OCI-LY1 (cell line): Measurements from ENCODE around the gene PLA2G4B.

Experiments used
- H2AFZ ChIP-seq: fragments of 200-600 bp; sonication (generic), shearing (Covaris generic); 2 replicates; pipeline ENCODE4 v1.6.0; 2014; ENCODE audit warnings: antibody characterized with exemption, mild to moderate bottlenecking, low read length
- H3F3A ChIP-seq: fragments of 200-600 bp; sonication (generic), shearing (Covaris generic); 2 replicates; pipeline ENCODE4 v1.6.0; 2014; ENCODE audit warnings: mild to moderate bottlenecking, antibody characterized with exemption, low read length, moderate library complexity; ENCODE audit not compliant: insufficient read depth
- H3K27ac ChIP-seq: fragments of 200-600 bp; sonication (generic); 2 replicates; pipeline ENCODE4 v1.5.1; 2014; ENCODE audit warnings: low read length, mixed run types, mild to moderate bottlenecking, low read depth; ENCODE audit not compliant: poor library complexity, severe bottlenecking
- H3K27me3 ChIP-seq: fragments of 200-600 bp; sonication (generic); 2 replicates; pipeline ENCODE4 v1.6.0; 2014; ENCODE audit warnings: antibody characterized with exemption, mild to moderate bottlenecking, low read length, moderate library complexity; ENCODE audit not compliant: insufficient read depth
- H3K36me3 ChIP-seq: fragments of 200-600 bp; sonication (generic); 2 replicates; pipeline ENCODE4 v1.6.1; 2014; ENCODE audit warnings: mild to moderate bottlenecking, antibody characterized with exemption, low read length, moderate library complexity, mixed read lengths; ENCODE audit not compliant: insufficient read depth
- H3K4me1 ChIP-seq: fragments of 200-600 bp; sonication (generic); 2 replicates; pipeline ENCODE4 v1.5.1; 2014; ENCODE audit warnings: mild to moderate bottlenecking, low read length, moderate library complexity; ENCODE audit not compliant: insufficient read depth, severe bottlenecking
- H3K4me2 ChIP-seq: fragments of 200-600 bp; sonication (generic), shearing (Covaris generic); 2 replicates; pipeline ENCODE4 v1.6.1; 2014; ENCODE audit warnings: low read length
- H3K4me3 ChIP-seq: fragments of 200-600 bp; sonication (generic); 2 replicates; pipeline ENCODE4 v1.5.1; 2014; ENCODE audit warnings: low read length, low read depth, mild to moderate bottlenecking, mixed read lengths; ENCODE audit not compliant: poor library complexity, severe bottlenecking
- H3K79me2 ChIP-seq: fragments of 200-600 bp; shearing (Covaris generic); 2 replicates; pipeline ENCODE4 v1.6.1; 2016; ENCODE audit warnings: mixed run types, low read length, mixed read lengths; ENCODE audit not compliant: insufficient read depth
- H3K9ac ChIP-seq: fragments of 200-600 bp; sonication (generic), shearing (Covaris generic); 2 replicates; pipeline ENCODE4 v1.6.1; 2014; ENCODE audit warnings: mild to moderate bottlenecking, low read length, mixed read lengths
- H3K9me2 ChIP-seq: fragments of 200-600 bp; sonication (generic), shearing (Covaris generic); 2 replicates; pipeline ENCODE4 v1.6.1; 2014; ENCODE audit warnings: low read depth, mild to moderate bottlenecking, low read length, mixed read lengths
- H3K9me3 ChIP-seq: fragments of 200-600 bp; shearing (Covaris generic); 2 replicates; pipeline ENCODE4 v1.6.1; 2014; ENCODE audit warnings: low read length, mixed read lengths
- H4K20me1 ChIP-seq: fragments of 200-600 bp; sonication (generic), shearing (Covaris generic); 2 replicates; pipeline ENCODE4 v1.6.0; 2016; ENCODE audit warnings: mild to moderate bottlenecking, low read length; ENCODE audit not compliant: insufficient read depth
- EZH2 ChIP-seq: fragments of 200-600 bp; sonication (generic), shearing (Covaris generic); IDR thresholded peaks from 2 replicates; pipeline ENCODE4 v1.8.0; 2017; ENCODE audit warnings: borderline replicate concordance, mixed run types, mild to moderate bottlenecking, antibody characterized with exemption, low read length, moderate library complexity, mixed read lengths
- TF ChIP-seq, protein P1 (sequence below): fragments of 200-600 bp; sonication (generic), shearing (Covaris generic); IDR thresholded peaks from 2 replicates; pipeline ENCODE4 v1.5.1; 2017; ENCODE audit warnings: mild to moderate bottlenecking, antibody characterized with exemption, low read length, moderate library complexity, mixed read lengths

Gene PLA2G4B

DNA sequence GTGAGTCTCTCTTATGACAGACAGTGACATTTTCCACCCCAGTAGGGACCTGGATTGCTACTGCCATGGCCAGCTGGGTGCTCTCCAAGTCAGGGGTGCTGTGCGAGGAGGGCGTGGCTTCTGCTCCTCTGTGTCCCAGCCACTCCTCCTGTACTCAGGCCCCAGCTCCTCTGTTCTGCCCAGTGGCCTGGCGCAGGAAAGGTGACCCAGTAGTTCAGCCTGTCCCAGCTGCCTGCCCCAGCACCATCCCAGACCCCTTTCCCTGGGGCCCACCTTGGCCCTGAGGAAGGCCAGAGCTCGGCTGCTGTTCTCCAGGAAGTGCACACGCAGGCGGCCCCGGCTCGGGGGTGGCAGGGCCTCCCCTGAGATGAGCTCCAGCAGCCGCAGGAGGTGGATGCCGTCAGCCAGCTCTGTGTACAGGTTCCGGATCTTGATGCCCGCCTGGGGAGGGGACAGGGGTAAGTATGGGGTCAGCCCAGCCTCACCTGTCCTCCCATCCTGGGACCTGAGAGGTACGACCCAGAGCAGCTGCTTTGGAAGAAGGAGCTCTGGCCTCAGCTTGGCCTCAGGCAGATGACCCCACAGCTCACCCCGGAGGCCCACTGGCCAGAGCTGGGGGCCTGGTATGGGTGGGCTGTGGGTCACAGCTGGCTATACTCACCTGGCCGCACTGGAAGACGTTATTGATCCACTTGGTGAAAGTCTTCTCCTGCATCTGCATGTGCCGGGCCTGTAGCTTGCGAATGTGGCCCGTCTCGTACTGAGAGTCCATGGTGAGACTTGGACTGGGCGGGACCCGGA, 54.2 kb downstream of the PLA2G4B start:
- Histone ChIP-seq H3K27ac (no peak overlapping the region), H3F3A (no peaks in the 10 kb centered on the region), H3K4me1 (peaks cover 6% of the 10 kb centered on the region), H3K27me3 (0 out of 2 replicates have a peak, but pooled peaks cover 13% of the 10 kb centered on the region), H4K20me1 (no peaks in the 10 kb centered on the region), H3K4me2 (no peak overlapping the region), H3K9ac (no peak overlapping the region), H3K36me3 (no peaks in the 10 kb centered on the region), H3K79me2 (no peaks in the 10 kb centered on the region), H3K4me3 (no peak overlapping the region), H2AFZ (no peak overlapping the region), H3K9me2 (no peaks in the 10 kb centered on the region), H3K9me3 (no peaks in the 10 kb centered on the region)
- TF ChIP-seq EZH2 = no peak
- TF ChIP-seq, protein P1, sequence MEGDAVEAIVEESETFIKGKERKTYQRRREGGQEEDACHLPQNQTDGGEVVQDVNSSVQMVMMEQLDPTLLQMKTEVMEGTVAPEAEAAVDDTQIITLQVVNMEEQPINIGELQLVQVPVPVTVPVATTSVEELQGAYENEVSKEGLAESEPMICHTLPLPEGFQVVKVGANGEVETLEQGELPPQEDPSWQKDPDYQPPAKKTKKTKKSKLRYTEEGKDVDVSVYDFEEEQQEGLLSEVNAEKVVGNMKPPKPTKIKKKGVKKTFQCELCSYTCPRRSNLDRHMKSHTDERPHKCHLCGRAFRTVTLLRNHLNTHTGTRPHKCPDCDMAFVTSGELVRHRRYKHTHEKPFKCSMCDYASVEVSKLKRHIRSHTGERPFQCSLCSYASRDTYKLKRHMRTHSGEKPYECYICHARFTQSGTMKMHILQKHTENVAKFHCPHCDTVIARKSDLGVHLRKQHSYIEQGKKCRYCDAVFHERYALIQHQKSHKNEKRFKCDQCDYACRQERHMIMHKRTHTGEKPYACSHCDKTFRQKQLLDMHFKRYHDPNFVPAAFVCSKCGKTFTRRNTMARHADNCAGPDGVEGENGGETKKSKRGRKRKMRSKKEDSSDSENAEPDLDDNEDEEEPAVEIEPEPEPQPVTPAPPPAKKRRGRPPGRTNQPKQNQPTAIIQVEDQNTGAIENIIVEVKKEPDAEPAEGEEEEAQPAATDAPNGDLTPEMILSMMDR = no peak

DNA sequence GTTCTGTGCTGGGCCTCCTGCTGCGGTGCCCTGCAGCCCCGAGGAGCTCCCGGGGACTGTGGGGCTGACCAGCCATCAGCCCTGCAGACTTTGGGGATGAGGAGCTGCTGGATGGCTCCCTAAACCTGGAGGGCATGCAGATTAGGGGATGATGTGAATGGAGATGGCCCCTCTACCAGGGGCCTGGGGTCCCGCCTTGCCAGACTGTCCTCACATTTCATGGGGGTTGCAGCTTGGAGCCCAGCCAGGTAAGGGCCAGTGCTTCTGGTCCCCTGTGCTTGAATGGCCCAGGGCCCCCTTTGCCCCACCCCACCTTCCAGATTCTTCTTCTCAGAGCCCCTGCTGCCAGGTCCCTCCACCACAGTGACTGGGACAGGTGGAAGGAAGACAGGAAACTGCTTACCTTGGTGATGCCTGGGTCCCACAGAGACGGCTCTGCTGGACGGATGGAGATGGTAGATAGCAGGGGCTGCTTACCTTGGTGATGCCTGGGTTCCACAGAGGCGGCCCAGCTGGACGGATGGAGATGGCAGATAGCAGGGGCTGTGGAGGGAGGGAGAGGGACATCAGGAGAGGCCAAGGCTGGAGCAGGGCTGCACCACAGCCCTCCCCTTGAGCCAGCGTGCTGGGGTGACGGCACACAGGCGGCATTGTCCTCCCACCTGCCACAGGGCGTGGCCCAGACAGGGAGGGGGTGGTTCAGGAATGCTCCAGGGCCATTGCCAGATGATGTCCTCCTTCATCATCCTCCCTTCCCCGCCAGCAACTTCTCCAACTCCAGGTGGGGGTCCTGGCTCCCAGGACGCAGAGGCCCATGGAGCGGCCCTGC, 55.0 kb downstream of the PLA2G4B start, which contains the start of gene SPTBN5:
TSS of gene SPTBN5 (minus strand) at position 632 of the 829 bp plus-strand sequence. CDS start at position 76, 556 bp downstream.
- Histone ChIP-seq H3K27me3 (0 out of 2 replicates have a peak, but pooled peaks cover 13% of the 10 kb centered on the region), H2AFZ (no peak within 1 kb of the TSS), H3K9me2 (no peaks in the 10 kb centered on the region), H3K4me2 (no peak within 1 kb of the TSS), H3K79me2 (no peaks in the 10 kb centered on the region), H3K9ac (no peak within 1 kb of the TSS), H3F3A (no peaks in the 10 kb centered on the region), H3K4me3 (no peak within 1 kb of the TSS), H4K20me1 (no peaks in the 10 kb centered on the region), H3K36me3 (no peaks in the 10 kb centered on the region), H3K27ac (no peak within 1 kb of the TSS), H3K9me3 (no peaks in the 10 kb centered on the region), H3K4me1 (peaks cover 3% of the 10 kb centered on the region)
- TF ChIP-seq, protein P1 = no peak
- no peak for TF ChIP-seq EZH2

DNA sequence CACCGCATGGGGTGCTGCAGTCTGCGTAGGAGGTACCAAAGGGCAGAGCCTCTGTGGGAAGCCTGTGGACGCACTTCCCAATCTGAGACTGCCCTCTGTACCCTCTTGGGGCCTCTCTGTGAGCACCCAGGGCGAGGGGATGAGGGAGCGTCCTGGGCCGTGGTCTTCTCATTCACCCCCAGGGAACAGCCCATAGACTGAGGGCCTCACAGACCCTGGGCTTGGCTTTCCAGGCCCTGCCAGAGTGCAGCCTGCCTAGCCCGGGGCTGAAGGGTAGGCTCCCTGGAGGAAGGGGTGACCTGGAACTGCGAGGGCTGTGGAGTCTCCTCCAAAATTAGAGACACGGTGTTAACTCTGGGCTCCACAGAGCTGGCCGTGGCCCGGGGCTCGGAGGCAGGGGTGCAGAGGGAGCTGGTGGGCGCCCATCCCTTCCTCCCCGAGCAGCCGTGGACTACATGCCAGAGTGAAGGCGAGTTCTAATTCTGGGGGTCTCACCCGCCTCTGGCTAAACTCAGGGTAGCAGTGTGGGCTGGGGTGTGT, 55.7 kb downstream of the PLA2G4B start:
- Histone ChIP-seq H3K4me1 (no peaks in the 10 kb centered on the region), H3K9me2 (no peaks in the 10 kb centered on the region), H3F3A (no peaks in the 10 kb centered on the region), H2AFZ (no peak overlapping the region), H4K20me1 (no peaks in the 10 kb centered on the region), H3K9me3 (no peaks in the 10 kb centered on the region), H3K4me2 (no peak overlapping the region), H3K27me3 (0 out of 2 replicates have a peak, but pooled peaks cover 13% of the 10 kb centered on the region), H3K36me3 (no peaks in the 10 kb centered on the region), H3K27ac (no peak overlapping the region), H3K9ac (no peak overlapping the region), H3K4me3 (no peak overlapping the region), H3K79me2 (no peaks in the 10 kb centered on the region)
- TF ChIP-seq EZH2 = no peak
- TF ChIP-seq, protein P1 = no peak
